ENCODE data around the gene KIAA1671.

DNA sequence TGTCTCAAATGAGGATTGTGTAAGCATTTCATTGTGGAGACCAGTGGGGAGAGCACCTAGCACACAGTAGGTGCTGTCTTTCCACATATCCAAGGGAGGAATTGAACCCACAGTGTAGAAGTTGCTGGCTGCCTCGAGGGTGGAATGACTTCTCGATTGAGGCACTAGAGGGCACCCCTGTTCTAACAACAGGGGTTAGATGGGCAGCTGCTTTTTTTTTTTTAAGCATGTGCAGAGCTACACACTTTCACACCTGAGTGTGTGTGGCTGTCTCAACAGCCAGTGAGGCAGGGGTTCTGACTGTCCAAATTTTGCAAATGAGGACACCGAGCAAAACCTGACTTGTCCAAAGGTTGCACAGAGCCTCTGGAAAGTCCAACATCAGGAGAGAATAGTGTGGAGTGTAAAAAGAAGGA is 128.9 kb downstream of the KIAA1671 start:
- TF ChIP-seq, protein P1, sequence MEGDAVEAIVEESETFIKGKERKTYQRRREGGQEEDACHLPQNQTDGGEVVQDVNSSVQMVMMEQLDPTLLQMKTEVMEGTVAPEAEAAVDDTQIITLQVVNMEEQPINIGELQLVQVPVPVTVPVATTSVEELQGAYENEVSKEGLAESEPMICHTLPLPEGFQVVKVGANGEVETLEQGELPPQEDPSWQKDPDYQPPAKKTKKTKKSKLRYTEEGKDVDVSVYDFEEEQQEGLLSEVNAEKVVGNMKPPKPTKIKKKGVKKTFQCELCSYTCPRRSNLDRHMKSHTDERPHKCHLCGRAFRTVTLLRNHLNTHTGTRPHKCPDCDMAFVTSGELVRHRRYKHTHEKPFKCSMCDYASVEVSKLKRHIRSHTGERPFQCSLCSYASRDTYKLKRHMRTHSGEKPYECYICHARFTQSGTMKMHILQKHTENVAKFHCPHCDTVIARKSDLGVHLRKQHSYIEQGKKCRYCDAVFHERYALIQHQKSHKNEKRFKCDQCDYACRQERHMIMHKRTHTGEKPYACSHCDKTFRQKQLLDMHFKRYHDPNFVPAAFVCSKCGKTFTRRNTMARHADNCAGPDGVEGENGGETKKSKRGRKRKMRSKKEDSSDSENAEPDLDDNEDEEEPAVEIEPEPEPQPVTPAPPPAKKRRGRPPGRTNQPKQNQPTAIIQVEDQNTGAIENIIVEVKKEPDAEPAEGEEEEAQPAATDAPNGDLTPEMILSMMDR (IDR thresholded peaks at IDR 0.05) = peak in 2 of 4 experiments; percentile 8 to 16
- TF ChIP-seq POLR2A (IDR thresholded peaks at IDR 0.05) = no peak
